A673 (cell line): Measurements from ENCODE around the gene MAN2A2. TPM values are rescaled to one million over a fixed set of nuclear protein-coding genes. Genes with fewer than 3 reads are reported as not detected.
A peak's percentile ranks its signal among the peaks of the same experiment; 100 is the strongest.

Experiments
- BruUV-seq: library from RNA; stranded (reverse); fragments of 400-500 nt; replicated peaks from 2 replicates; lab custom pipeline; 2021; lab: Mats Ljungman, UMichigan
- CTCF ChIA-PET: fragments of 300-600 bp; sonication (Branson Sonifier 250); formaldehyde crosslinking; loops from one replicate; lab custom pipeline; 2022; ENCODE audit warnings: antibody characterized with exemption; lab: Charles Lee
- POLR2A ChIA-PET: fragments of 300-600 bp; sonication (Branson Sonifier 250); formaldehyde crosslinking; loops from one replicate; lab custom pipeline; 2022; ENCODE audit warnings: antibody characterized with exemption; ENCODE audit not compliant: low non-redundant PET; lab: Charles Lee
- DNase-seq: peaks from one replicate; pipeline ENCODE4 v3.0.0-alpha.2; 2015; ENCODE audit warnings: low spot score
- H3K27ac ChIP-seq: fragments of 200-600 bp; sonication (generic); 2 replicates; pipeline ENCODE4 v1.5.1; 2016; ENCODE audit warnings: mixed run types, low read depth, mild to moderate bottlenecking, mixed read lengths, antibody characterized with exemption, low read length; ENCODE audit not compliant: poor library complexity, severe bottlenecking
- H3K27me3 ChIP-seq: fragments of 200-600 bp; sonication (generic); replicated peaks from 2 replicates; pipeline ENCODE4 v1.6.1; 2017; ENCODE audit warnings: mixed run types, low read depth, mild to moderate bottlenecking, mixed read lengths, antibody characterized with exemption, low read length; ENCODE audit not compliant: insufficient read depth, poor library complexity
- H3K36me3 ChIP-seq: fragments of 200-600 bp; sonication (generic); 2 replicates; pipeline ENCODE4 v1.6.1; 2016; ENCODE audit warnings: mixed run types, mild to moderate bottlenecking, mixed read lengths, antibody characterized with exemption, low read length; ENCODE audit not compliant: insufficient read depth, poor library complexity, severe bottlenecking
- H3K4me1 ChIP-seq: fragments of 200-600 bp; sonication (generic); 2 replicates; pipeline ENCODE4 v1.6.1; 2017; ENCODE audit warnings: mixed run types, mild to moderate bottlenecking, mixed read lengths, antibody characterized with exemption, low read length; ENCODE audit not compliant: insufficient read depth, poor library complexity, severe bottlenecking
- H3K4me3 ChIP-seq: fragments of 200-600 bp; sonication (generic); 2 replicates; pipeline ENCODE4 v1.5.1; 2016; ENCODE audit warnings: low read depth, mixed run types, mild to moderate bottlenecking, mixed read lengths, low read length; ENCODE audit not compliant: poor library complexity, severe bottlenecking
- H3K9me3 ChIP-seq: fragments of 200-600 bp; sonication (generic); 2 replicates; pipeline ENCODE4 v1.6.1; 2016; ENCODE audit warnings: mixed run types, low read depth, mild to moderate bottlenecking, mixed read lengths, antibody characterized with exemption, low read length; ENCODE audit not compliant: poor library complexity, severe bottlenecking
- CTCF ChIP-seq: fragments of 300-800, 200-600 bp; sonication (generic); conservative IDR thresholded peaks from 2 replicates; pipeline ENCODE4 v1.5.1; 2017; ENCODE audit warnings: low read depth, mild to moderate bottlenecking, antibody characterized with exemption, low read length, moderate library complexity, mixed read lengths
- EZH2 ChIP-seq: fragments of 200-600 bp; sonication (generic); IDR thresholded peaks from 2 replicates; pipeline ENCODE4 v1.6.1; 2017; ENCODE audit warnings: borderline replicate concordance, low read depth, mild to moderate bottlenecking, mixed read lengths, antibody characterized with exemption, low read length; ENCODE audit not compliant: poor library complexity, severe bottlenecking
- intact Hi-C: fragments of 100-400 bp; cut with micrococcal nuclease; formaldehyde crosslinking; loops from one replicate; pipeline ENCODE4 v1.10.0; 2022; ENCODE audit not compliant: unreplicated experiment
- total RNA-seq: library from RNA; stranded (reverse); gene quantifications from 2 replicates; pipeline ENCODE4 v1.2.3, GENCODE V29; 2021

The MAN2A2 gene
- total RNA-seq, 1 experiment from 2014 or later = 75.7 TPM

GRCh38 chr15:90882781-90883525 lies 20.1 kb upstream of the MAN2A2 start:
- CTCF ChIA-PET = no interaction called here
- BruUV-seq = TSS peak; percentile 50
- Histone ChIP-seq H3K36me3 (peaks cover 29% of the 10 kb centered on the region), H3K4me1 (no peaks in the 10 kb centered on the region), H3K27ac (peak overlapping the region; percentile 42), H3K9me3 (no peaks in the 10 kb centered on the region), H3K4me3 (no peak overlapping the region), H3K27me3 (no peaks in the 10 kb centered on the region)
- DNase-seq = no peak
- POLR2A ChIA-PET = no interaction called here
- intact Hi-C loops = no loop called here
- TF ChIP-seq CTCF (no peak), EZH2 (no peak)

GRCh38 chr15:90883526-90883975 lies 19.6 kb upstream of the MAN2A2 start:
- no peak for DNase-seq
- Histone ChIP-seq H3K9me3 (no peaks in the 10 kb centered on the region), H3K36me3 (peaks cover 25% of the 10 kb centered on the region), H3K4me3 (no peak overlapping the region), H3K27ac (peak overlapping the region; percentile 42), H3K4me1 (no peaks in the 10 kb centered on the region), H3K27me3 (no peaks in the 10 kb centered on the region)
- no TSS peak for BruUV-seq
- POLR2A ChIA-PET = no interaction called here
- intact Hi-C loops = no loop called here
- TF ChIP-seq CTCF = no peak
- CTCF ChIA-PET = no interaction called here

GRCh38 chr15:90883976-90884718 lies 19.0 kb upstream of the MAN2A2 start, which contains the start of gene FES:
FES (plus strand) TSS chr15:90884504; CDS start chr15:90885046, 542 bp downstream.
- Histone ChIP-seq H3K27ac (peak within 1 kb of the TSS; percentile 42), H3K9me3 (no peaks in the 10 kb centered on the region), H3K4me1 (no peaks in the 10 kb centered on the region), H3K27me3 (no peaks in the 10 kb centered on the region), H3K36me3 (peaks cover 21% of the 10 kb centered on the region), H3K4me3 (no peak within 1 kb of the TSS)
- intact Hi-C loops = no loop called here
- ChIA-PET POLR2A (no interaction called here), CTCF (interaction anchor here (0.5 to 0.6 kb wide), 2 partner anchors 236 to 281 kb away, joined by 3 read pairs; no protein-coding TSS in a partner anchor)
- BruUV-seq = no TSS peak
- DNase-seq = no peak
- TF ChIP-seq CTCF (no peak), EZH2 (no peak)
